SW 1271 (cell line): Measurements from ENCODE around the gene PEX13.
"Not testable (repeated sequence)": the region's sequence is repeated elsewhere in the genome, so short reads cannot be mapped to it uniquely, and the experiment has no call there.

ENCODE experiments used
- DNase-seq, 2 experiments: peaks; one replicate each; lab custom pipeline; 2025; lab: John Stamatoyannopoulos, UW

PEX13 gene, protein sequence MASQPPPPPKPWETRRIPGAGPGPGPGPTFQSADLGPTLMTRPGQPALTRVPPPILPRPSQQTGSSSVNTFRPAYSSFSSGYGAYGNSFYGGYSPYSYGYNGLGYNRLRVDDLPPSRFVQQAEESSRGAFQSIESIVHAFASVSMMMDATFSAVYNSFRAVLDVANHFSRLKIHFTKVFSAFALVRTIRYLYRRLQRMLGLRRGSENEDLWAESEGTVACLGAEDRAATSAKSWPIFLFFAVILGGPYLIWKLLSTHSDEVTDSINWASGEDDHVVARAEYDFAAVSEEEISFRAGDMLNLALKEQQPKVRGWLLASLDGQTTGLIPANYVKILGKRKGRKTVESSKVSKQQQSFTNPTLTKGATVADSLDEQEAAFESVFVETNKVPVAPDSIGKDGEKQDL

DNA sequence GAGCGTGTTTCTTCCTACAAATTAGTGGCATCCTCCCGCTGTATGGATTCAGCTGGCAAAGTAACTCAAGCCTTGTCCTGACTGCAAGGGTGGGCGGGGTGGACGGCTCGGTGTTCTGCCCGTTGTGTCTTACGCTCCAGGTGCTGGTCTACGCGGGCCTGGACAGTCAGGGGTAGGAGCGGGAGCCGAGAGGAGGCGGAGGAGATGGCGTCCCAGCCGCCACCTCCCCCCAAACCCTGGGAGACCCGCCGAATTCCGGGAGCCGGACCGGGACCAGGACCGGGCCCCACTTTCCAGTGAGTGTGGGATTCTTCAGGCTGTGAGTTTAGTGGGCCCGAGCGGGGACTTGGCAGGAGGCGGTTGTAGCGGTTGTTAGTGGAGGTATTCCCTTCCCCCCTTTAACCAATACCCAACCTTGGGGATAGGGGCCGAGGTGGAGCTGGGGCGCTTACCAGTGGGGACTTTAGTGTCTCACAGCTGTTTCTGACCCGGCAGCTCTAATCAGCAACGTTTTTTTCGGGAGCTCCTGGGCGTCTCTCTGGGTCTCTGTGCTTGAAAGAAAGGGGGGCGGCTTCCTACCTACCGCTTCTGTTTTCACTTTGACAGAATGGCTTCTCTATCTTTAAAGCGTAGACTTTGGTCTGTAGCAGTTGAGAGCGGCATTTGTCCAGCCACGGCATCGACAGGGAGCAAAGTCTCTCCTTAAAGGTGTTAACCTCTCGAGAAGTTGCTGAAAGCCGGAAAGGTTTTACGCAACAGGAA lies at the start of gene PEX13, which contains the start of gene PUS10:
Gene PEX13 (plus strand): TSS at position 165 of the 762 bp plus-strand sequence. CDS start 40 bp downstream, at position 205.
Gene PUS10 (minus strand): TSS at position 700 of the 762 bp plus-strand sequence. CDS start 6,365 bp downstream, outside the sequence.
- peak; percentile 46 to 92 for DNase-seq

DNA sequence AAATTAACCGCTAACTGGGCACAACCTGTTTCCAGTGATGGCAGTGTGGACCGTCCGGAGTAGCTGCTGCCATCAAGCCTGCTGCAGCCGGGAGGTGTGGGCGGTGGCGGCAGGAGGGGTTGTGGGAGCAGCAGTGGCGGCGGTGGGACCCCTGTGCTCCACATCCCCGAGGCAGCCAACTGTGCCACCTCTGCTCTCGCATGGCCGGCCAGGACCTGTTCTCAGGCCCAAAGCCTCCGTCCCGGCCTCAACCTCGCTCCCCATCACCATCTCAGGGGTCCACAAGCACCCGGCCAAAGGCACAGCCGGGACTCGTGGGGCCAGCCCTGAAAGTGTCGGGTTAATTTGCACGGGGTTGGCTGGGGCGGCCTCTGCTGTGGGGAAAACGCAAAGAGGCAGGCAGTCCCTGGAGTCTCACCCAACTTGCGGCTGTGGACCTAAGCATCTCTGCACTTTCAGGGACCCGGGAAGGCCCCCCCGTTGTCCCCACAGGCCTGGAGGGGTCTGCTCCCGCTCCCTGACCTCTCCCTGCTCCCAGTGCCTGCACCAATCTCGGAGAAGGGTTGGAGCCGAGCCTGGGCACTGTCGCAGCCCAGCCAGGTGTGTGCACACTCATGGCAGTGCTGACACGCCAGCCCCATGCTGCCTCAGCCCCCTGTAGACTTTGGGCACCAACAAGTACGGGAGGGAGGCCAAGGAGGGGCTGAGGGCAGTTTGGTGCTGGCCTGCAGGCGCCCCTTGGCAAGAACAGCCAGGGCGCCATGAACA lies 44.4 kb upstream of the PEX13 start:
- no peak for DNase-seq

DNA sequence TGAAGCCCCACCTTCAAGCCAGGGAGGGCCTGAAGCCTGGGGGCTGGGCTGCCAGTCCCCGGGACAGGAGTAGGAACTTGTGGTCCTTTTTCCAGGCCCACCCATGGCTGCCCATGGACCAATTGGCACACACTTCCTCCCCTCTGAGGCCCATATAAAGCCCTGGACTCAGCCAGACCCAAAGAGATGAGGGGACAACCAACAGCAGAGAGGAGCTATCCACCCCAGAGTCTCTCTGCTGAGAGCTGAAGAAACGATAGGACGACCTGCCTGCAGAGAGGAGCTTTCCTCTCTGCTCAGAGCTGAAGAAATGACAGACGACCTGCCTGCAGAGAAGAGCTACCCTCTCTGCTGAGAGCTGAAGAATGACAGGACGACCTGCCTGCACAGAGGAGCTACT lies 43.8 kb upstream of the PEX13 start:
- DNase-seq = no peak

DNA sequence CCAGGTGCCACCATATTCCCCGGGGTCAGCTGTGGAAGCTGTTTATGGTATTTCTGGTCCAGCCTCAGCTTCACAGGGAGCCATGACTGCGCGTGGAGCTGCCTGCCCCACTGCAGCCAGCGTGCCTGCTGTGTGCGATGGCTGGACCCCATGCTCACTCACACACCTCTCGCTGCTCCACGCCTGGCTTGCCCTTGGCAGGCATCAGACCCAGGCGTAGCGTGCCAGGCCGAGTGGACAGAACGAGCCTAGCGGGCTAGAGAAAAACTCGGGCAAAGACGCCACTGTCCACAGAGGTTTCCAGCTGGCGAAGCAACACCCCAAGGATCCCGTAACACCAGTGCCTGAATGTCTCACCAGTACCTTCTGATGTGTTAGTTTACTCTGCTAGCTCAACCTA lies 42.9 kb upstream of the PEX13 start:
- no peak for DNase-seq

DNA sequence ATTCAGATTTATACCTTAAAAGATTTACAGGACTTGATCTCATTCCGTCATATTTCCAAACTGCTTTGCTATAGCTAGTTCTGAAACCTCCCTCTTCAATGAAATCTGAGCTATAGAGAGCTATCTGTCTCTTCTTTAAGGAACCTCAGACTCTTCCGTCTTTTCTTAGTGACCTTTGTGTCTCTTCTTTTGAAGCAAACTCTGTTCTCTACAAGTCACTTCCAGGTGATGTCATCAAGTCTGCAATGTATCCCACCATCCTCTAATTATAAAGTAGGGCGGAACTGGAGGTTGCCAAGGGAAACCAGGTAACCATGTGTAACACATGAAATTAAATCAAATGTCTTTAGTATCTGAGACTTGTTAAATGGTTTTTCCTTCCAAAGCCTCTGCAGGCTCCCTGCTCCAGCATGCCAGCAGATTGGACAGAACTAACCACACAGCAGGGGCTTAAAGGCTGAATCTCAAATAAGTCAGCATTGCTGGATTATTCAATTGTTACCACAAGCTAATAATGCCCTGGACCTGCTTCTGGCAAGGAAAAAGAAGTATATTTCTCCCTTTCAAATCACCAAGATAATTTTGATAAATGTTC lies 41.2 kb upstream of the PEX13 start:
- DNase-seq = no peak

DNA sequence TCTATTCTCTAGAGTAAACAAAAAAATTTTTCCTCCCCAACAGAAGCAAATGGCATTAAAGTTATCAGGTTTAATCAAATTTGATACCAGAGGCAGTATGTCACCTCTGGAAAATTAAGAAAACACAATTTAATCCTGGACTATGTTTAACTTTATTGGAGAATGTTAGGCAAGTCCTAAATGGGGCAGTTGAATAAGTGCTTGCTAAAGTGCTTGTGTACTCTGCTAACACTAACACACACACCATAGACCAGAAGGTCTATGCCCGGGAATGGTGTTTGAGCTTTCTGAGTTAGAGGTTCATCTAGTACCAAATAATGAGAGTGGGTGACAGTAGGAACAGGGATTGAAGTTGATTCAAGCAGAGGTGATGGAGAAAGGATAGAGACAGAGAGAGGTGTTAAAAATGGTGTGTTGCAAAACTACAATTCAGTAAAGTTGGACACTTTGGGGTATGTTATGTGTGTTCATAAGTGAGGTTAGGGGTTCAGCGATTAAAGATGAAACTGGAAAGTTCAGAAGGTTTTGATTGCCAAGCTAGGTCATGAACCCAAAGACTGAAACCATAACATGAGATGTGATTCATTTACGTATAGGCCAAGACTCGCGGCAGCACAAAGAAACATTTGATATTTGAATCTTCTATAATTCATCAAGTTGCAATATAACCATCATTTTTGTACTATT lies 40.5 kb upstream of the PEX13 start:
- no peak for DNase-seq

DNA sequence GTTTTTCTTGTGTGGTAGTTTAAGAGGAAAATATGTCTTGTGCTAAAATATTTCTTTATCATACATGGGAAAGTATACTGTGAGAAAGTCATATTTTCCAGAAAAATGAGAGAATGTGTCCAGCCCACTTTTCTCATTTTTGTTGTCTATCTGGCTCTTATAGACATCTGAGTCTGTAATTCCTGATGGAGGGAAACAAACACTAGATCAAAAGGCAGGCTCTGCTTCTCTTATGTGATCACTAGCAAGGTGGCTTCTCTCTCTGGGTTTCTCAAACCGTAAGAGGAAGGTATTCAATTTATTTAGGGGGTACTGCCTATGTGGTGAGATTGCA lies 40.0 kb upstream of the PEX13 start:
- DNase-seq = no peak

DNA sequence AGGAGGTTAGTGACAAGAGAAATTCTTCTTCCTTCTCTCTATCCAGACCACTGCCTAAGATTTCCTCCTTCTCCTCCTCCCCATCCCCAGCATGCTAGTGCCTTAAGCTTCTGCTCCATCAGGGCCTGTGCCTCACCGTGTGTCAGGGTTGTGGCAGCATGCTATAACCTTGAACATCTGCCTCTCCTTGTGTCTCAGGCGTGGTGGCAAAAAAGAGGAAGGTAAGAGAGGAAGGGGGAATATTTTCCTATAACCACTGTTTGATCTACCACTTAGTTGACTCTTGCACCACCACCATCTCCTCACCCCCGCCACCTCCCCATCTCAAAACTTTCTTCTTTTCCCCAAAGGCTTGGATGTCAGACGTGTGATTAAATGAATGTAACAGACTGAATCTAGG lies 38.3 kb upstream of the PEX13 start:
- no peak for DNase-seq

DNA sequence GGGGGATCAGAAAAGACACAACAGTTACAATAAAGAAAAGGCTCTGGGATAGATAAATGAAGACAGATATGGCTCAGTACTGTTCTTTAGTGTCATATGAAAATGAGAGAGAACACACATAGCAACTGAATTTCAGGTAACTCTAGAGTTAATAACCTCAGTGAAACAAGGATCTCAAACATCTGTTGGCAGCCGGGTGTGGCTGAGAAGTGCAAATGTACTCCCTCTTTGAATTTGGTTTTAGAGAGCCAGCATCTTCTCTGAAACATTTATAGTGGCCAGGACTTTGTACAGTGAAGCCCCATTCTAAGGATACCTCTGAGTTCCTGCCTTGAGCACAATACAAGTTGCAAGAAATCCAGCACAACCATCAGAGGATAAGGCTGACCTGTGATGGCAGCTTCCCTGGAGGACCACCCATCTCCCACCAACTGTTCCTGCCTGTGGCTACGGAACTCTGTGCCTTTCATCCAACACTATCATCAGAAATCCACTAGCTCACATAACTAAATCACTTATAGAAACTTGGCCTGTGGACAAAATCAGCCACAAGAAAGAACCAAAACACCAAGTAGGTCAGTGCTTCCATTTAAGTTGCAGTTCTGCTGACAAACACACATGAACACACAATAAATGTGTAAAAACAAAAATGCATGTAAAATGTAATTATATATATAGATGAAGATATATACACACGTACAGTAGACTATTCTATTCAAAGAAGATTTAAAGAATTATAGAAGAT lies 37.3 kb upstream of the PEX13 start:
- DNase-seq = no peak

DNA sequence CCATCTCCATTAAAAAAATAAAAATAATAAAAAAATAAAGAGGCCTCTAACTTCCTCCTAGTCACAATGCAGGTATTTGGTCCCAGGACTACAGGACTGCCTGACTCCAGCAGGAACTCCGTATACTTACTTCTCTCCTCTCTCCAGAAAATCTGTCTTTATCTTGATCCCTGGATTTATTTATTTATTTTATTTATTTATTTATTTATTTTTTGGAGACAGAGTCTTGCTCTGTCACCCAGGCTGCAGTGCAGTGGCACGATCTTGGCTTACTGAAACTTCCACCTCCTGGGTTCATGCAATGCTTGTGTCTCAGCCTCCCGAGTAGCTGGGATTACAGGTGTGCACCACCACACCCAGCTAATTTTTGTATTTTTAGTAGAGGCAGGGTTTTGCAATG lies 35.5 kb upstream of the PEX13 start:
- not testable (repeated sequence) for DNase-seq

DNA sequence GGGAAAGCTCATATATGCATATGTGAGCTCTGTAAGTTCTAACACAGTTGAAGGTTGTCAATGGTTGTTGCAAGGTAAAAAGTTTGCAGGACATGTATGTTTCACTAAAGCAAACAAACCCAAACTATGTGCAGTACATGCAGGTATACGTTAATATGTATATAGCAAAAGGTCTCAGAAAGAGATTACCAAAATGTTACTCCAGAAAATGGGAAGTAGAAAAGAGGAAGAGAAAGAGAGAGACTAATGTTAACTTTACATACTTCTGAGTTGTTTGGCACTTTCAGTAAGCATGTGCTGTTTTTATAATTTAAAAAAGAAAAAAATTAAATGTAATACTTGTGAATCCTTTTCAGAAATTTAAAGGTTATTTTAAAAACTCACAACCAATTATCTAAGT lies 32.8 kb upstream of the PEX13 start:
- no peak for DNase-seq

DNA sequence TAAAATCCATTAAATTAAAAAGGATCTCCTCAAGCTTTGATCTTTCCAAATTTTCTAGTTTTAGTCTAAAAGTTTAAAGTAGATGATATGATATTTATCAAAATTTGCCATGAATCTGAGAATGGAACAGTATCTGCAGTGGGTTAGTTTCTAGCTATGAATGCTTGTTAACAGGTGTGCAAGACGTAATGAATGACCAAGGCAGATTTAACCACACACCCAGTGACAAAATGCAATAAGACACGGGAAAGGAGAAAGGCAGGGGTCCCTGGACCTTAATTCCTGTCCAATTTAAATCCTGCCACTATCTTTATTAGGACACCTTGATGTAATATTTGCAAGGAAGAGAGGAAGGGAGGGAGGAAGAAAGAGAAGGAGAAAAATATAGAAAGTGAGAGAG lies 30.5 kb upstream of the PEX13 start:
- DNase-seq = no peak

DNA sequence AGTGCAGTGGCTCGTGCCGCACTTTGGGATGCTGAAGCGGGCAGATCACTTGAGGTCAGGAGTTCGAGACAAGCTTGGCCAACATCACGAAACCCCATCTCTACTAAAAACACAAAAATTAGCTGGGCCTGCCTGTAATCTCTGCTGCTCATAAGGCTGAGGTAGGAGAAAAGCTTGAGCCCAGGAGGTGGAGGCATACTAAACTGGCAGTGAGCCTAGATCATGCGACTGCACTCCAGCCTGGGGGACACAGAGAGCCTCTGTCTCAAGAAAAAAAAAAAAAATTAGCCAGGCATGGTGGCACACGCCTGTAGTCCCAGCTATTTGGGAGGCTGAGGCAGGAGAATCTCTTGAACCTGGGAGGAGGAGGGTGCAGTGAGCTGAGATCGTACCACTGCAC lies 29.9 kb upstream of the PEX13 start:
- DNase-seq = not testable (repeated sequence)

DNA sequence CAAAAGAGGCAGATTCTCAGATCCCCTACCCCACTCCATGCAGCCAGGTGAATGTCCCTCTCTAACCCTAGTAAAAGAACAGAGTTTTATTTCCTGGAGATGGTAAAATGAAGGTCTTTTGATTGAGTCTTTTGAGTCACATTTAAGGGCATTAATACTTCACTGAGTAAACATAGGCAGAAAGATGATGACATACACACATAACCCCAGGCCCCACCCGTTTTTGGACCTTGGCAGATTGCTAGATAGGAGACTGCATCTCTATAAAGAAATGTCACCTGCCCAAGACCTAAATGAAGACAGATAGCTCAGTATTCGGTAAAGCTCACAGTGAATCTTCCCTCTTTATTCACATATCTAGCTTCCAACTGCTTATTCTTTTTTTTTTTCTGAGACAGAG lies 28.3 kb upstream of the PEX13 start:
- no peak for DNase-seq

DNA sequence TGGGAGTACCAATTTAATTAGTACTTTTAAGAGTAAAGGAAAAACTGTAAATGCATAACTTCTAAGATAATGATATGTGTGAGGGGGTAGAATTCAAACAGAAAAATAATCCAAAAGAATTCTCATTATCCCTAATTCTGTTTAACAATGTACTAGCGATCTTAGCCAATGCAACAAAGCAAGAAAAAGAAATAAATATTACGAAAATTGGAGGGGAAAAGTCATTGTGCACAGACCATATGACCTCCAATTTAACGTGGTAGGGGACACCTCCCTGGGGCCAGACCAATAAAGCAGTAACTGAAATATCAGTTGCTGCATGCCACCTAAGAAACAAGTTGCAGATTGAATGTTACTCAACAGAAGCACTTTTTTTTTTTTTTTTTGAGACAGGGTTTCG lies 25.9 kb upstream of the PEX13 start:
- DNase-seq = no peak

DNA sequence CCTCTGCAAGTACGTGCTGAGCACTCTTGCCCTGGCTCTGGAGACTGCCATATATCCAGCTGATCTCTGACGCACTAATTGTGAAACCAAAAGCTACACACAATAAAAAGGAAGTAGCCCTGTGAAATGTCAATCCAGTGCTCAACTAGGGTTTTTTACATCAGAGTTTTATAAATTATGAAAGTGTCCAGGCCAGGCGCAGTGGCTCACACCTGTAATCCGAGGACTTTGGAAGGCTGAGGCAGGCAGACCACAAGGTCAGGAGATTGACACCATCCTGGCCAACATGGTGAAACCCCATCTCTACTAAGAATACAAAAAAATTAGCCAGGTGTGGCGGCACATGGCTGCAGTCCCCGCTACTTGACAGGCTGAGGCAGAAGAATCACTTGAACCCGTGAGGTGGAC lies 24.5 kb upstream of the PEX13 start:
- DNase-seq = no peak

DNA sequence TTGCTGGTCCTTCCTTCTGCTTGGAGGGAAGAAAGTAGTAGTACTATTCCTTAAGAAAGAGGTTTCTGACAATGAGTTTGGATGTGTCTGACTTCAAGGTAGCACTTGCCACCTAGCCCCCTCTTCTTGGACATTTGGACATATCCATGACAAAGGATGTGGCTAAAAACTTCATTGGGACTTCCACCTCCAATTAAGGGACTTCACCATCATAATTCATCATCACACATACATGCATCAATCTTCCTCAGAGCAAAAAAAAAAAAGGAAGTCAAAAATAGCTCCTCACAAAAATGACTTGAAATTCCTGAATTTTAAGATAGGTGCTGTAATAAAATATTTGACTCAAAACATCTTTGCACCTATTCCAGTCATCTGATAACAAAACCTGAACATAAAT lies 23.4 kb upstream of the PEX13 start:
- DNase-seq = no peak

DNA sequence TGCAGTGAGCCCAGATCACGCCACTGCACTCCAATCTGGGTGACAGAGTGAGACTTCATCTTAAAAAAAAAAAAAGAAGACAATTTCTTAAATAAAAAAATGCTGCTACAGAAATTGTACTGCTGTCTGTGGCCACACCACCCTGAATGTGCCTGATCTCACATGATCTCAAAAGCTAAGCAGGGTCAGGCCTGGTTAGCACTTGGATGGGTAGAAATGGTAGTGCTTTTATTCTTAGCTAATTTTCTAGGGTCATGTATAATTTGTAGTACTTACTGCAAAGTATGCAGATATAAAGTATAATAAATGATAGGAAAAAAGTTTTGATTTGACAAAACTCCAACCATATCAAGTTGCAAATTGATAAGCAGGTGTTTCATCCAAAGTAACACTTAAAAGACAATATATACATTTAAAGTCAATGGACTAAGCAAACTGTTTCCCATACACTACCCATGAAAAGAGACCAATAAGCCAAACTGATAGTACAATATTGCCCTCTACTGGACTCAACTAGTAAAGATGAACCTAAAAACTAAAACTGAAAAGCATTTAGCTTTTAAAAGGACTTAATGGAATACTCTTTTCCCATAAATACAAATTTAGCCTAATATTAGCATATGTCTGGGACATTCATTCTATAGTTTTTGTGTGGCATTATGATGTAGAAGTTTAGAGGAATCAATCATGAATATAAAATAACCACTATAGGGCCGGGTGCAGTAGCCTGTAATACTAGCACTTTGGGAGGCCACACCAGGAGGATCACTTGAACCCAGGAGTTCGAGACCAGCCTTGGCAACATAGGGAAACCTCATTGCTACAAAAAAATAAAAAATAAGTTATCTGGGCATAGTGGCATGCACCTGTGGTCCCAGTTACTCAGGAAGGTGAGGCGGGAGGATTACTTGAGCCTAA lies 18.6 kb upstream of the PEX13 start:
- DNase-seq = peak; percentile 10 to 67

DNA sequence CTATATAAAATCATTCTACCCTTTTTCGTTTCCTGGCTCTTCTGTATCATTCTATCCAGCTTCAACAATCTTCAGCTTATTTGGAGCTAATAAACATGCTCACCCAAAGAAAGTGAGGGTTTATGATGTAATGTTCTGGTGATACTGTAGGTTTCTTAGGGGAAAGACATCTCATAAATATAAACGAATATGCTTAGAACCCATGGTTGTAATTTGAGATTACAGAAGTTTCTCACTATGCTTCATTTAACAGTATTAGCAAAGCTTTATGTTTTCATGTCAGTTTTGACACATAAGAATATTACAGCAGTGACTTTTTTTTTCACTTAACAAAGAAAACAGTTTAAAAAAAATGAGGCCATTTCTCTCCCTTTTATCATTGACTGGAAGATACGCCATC lies 11.8 kb upstream of the PEX13 start:
- no peak for DNase-seq
